Measurements from ENCODE around the gene CAMK2N1. TPM values are rescaled to one million over a fixed set of nuclear protein-coding genes. Genes with fewer than 3 reads are reported as not detected.

Gene CAMK2N1
- total and polyA plus RNA-seq, 2 of the 13 experiments (the other 11 are each of a cell fraction or from before 2014, with no cell fraction given) = 38.0 to 38.6 TPM

- TF ChIP-seq RARG (CRISPR knock-in tag; IDR thresholded peaks at IDR 0.05; ENCODE audit: low read depth) (no peak), ZNF775 (CRISPR knock-in tag; IDR thresholded peaks at IDR 0.05; ENCODE audit: borderline replicate concordance) (no peak), ZNF703 (CRISPR knock-in tag; IDR thresholded peaks at IDR 0.05; ENCODE audit: borderline replicate concordance) (no peak), ADNP (CRISPR knock-in tag; IDR thresholded peaks at IDR 0.05) (no peak), KDM5B (CRISPR knock-in tag; IDR thresholded peaks at IDR 0.05; ENCODE audit: borderline replicate concordance) (0 out of 2 replicates have a peak, but pooled peaks have one; percentile 18), CCDC6 (CRISPR knock-in tag; IDR thresholded peaks at IDR 0.05) (peak; percentile 39; the same call in 1 of the 2 replicates), ZBTB10 (CRISPR knock-in tag; IDR thresholded peaks at IDR 0.05; ENCODE audit: borderline replicate concordance) (no peak; the same call in 1 of the 2 replicates), NR2C2 (CRISPR knock-in tag; IDR thresholded peaks at IDR 0.05; ENCODE audit: borderline replicate concordance) (no peak), ONECUT2 (CRISPR knock-in tag; IDR thresholded peaks at IDR 0.05) (no peak), ELF4 (CRISPR knock-in tag; IDR thresholded peaks at IDR 0.05; ENCODE audit: borderline replicate concordance) (no peak), ZNF510 (CRISPR knock-in tag; IDR thresholded peaks at IDR 0.05; ENCODE audit: low read depth) (no peak), KDM4B (CRISPR knock-in tag; IDR thresholded peaks at IDR 0.05) (no peak), HOXA3 (CRISPR knock-in tag; IDR thresholded peaks at IDR 0.05) (0 out of 2 replicates have a peak, but pooled peaks have one; percentile 28), POLR2AphosphoS2 (IDR thresholded peaks at IDR 0.05; ENCODE audit: low read depth, low read length) (peak; percentile 9; the same call in 1 of the 2 replicates), ZNF713 (CRISPR knock-in tag; IDR thresholded peaks at IDR 0.05) (no peak), KLF6 (CRISPR knock-in tag; IDR thresholded peaks at IDR 0.05) (0 out of 2 replicates have a peak, but pooled peaks have one; percentile 41), THRA (CRISPR knock-in tag; IDR thresholded peaks at IDR 0.05; ENCODE audit: borderline replicate concordance) (no peak), CBX2 (IDR thresholded peaks at IDR 0.05; ENCODE audit: low read depth, low read length) (no peak), CBX2 (CRISPR knock-in tag; IDR thresholded peaks at IDR 0.05; ENCODE audit: low read depth) (no peak), TAF15 (IDR thresholded peaks at IDR 0.05; ENCODE audit: low read depth, low read length, poor library complexity, severe bottlenecking) (no peak), ZNF33B (CRISPR knock-in tag; IDR thresholded peaks at IDR 0.05) (no peak), ZNF180 (CRISPR knock-in tag; IDR thresholded peaks at IDR 0.05; ENCODE audit: borderline replicate concordance, low read depth) (no peak)
- TF ChIP-seq, protein P1, sequence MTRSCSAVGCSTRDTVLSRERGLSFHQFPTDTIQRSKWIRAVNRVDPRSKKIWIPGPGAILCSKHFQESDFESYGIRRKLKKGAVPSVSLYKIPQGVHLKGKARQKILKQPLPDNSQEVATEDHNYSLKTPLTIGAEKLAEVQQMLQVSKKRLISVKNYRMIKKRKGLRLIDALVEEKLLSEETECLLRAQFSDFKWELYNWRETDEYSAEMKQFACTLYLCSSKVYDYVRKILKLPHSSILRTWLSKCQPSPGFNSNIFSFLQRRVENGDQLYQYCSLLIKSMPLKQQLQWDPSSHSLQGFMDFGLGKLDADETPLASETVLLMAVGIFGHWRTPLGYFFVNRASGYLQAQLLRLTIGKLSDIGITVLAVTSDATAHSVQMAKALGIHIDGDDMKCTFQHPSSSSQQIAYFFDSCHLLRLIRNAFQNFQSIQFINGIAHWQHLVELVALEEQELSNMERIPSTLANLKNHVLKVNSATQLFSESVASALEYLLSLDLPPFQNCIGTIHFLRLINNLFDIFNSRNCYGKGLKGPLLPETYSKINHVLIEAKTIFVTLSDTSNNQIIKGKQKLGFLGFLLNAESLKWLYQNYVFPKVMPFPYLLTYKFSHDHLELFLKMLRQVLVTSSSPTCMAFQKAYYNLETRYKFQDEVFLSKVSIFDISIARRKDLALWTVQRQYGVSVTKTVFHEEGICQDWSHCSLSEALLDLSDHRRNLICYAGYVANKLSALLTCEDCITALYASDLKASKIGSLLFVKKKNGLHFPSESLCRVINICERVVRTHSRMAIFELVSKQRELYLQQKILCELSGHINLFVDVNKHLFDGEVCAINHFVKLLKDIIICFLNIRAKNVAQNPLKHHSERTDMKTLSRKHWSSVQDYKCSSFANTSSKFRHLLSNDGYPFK (CRISPR knock-in tag; IDR thresholded peaks at IDR 0.05; ENCODE audit: borderline replicate concordance) = no peak
Measured at GRCh38 chr1:20481643-20482498, 4.1 kb downstream of the CAMK2N1 start (continued).
